HG03571 (cell line): ENCODE results near the gene IGFBP4.

ENCODE experiments used
- ATAC-seq: cut with Tn5 transposase; IDR thresholded peaks from one replicate; pipeline ENCODE4 v1.9.1; 2021; ENCODE audit not compliant: unreplicated experiment

Gene IGFBP4

DNA sequence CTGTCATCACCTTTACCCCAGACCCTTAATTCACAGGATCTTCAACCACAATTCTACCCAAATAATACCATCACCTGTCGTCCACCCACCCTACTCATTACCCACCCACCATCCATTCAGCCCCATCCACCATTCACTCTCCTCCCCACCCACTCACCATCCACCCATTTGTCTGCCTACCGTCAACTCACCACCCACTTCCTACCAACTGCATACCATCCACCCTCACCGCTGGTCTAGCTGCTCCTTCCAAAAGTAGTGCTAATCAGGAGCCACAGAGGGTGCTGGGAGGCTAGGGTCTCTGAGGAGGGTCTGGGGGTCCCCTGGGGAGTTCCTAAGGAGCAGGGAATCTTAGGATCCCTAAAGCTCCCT, 12.0 kb upstream of the IGFBP4 start:
- ATAC-seq, result no peak

DNA sequence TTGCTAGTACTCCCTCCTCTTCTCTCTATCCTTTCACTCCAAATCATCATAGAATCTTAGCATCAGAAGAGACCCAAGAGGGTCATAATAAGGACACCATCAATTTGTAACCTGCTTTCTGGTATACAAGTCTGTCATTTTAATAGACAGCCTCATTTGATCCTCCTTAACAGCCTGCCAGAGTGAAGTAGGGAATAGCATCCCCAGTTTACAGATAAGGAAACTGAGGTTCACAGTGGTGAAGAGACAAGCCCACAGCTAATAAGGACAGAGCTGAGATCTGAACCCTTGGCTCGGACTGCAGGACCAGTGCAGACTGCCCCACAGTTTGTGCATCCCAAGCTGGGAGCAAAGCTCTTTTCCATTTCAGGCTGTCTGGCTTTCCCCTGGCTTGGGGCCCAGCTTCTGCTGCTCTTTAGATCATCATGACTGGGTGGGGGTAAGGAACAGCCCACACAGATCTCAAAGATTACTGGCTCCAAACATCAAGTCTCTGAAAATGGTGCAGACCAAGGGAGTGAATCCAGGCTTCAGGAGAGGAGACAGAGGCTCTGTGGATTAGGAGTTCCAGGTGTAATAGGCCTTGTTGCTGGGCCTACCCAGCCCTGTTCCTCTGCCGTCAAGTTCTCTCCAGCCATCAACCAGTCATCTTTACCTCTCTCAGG, 10.3 kb upstream of the IGFBP4 start:
- ATAC-seq, result no peak

DNA sequence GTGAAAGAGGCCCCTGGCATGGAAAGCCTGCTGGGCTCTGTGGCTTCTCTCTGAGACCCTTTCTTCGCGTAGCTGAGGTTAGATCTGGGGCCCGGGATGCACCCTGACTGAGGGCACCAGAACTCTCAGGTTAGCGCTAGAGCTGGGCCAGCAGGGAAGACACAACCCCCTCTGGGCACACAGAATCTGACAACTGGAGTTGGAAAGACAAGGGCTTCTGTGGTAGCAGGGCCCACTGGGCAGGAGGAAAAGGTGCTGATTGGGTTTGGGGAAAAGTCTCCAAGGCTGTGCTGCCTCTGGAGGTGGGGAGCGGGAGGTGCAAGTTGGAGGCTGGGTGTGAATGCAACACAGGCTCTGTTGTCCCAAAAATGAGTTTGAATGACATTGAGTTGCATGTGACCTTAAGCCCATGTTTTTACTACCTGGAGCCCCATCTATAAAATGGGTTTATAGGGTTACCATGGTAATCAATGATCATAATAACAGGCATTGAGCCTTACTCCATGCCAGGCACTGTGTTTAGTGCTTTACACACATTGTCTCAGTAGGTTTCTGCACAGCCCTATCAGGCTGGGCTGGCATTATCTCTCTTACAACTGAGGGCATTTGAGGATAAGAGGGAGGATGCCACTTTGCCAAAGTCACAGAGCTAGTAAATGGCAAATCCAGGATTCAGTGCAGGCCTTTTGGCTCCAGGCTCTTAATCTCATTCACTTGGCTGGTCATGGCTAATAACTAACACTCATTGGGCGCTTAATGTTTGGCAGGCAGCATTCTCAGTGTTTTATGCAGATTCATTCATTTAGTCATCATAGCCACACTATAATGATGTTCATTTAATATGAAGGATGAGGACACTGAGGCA, 9.5 kb upstream of the IGFBP4 start:
- ATAC-seq, result no peak

DNA sequence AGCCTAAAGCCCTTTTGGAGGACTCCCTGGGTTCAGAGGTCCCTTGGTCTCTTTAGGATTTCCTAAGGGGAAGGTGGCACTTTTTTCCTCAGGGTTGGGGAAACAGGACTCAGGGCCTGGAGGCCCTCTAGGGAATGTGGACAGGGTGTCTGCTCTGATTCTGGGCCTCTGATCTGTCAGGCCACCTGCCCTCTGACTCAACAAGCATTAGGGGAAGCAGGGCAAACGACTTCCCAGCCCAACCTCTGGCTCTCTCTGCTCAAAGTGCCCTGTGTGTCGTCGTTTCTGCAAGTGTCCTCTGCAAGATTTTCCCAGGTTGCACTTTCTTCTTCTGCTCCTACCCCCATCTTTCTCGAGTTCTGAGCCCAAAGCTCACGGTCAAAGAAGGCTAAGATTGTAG, 6.6 kb upstream of the IGFBP4 start:
- ATAC-seq, result no peak

DNA sequence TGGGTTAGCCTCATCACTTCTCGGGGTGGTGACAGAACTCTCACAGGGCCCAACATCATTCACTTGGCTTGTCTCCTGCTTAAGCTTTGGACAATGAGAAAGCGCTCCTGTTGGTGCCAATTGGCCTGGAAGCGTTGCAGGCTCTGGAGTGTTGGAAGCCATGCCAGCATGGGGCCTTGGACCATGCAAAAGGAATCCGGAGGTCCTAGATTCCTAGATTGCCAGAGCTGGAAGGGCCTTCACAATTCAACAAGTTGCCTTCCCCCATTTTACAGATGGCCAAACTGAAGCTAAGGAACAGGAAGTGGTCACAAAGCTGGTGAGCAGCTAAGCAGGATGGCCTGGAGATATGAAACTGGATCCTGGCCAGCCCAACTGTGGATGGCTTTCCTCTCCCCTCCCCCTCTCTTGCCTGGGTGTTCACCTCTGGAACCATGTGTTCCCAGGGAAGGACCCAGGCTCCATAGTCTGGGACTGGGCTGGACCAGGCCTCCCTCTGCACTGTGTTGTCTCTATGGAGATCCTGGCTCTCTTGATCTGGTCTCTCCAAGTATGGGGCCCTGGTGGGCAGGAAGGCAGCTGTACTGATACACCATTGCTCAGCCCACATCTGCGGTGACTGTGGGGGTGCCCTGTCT, 6.0 kb upstream of the IGFBP4 start:
- no peak for ATAC-seq

GRCh38 chr17:40440166-40440565, 3.1 kb upstream of the IGFBP4 start:
- ATAC-seq, result no peak

DNA sequence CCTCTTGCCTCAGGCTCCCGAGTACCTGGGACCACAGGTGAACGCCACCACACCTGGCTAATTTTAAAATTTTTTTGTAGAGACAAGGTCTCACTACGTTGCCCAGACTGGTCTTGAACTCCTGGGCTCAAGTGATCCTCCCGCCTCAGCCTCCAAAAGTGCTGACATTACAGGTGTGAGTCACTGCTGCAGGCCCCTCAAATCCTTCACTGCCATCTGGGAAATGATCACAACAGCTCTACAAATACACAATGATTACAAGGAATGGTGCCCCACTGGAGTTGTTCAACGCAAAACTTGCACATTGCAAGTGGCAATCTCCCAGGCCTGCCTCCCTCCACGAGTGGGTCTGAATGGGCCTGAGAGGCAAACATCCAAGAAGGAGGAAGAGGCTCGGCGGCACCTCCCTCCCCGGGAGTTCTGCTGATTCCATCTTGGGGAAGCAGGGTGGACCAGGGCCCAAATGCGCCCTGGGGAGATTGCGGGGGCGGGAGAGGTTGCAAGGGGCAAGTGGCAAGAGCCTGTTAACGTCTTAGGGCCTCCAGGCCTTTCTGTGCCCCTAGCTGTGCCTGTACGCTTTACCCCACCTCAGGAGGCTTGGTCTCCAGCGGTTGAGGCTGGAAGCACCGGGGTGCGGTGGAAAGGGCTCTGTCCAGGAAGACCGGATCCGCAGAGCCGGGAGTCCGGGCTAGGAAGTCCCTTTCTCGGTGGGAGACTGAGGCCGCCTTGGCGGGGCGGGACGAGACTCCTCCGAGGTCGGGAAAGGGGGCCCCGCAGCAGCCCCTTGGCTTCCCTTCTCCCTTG, 656 bp upstream of the IGFBP4 start:
- no peak for ATAC-seq

DNA sequence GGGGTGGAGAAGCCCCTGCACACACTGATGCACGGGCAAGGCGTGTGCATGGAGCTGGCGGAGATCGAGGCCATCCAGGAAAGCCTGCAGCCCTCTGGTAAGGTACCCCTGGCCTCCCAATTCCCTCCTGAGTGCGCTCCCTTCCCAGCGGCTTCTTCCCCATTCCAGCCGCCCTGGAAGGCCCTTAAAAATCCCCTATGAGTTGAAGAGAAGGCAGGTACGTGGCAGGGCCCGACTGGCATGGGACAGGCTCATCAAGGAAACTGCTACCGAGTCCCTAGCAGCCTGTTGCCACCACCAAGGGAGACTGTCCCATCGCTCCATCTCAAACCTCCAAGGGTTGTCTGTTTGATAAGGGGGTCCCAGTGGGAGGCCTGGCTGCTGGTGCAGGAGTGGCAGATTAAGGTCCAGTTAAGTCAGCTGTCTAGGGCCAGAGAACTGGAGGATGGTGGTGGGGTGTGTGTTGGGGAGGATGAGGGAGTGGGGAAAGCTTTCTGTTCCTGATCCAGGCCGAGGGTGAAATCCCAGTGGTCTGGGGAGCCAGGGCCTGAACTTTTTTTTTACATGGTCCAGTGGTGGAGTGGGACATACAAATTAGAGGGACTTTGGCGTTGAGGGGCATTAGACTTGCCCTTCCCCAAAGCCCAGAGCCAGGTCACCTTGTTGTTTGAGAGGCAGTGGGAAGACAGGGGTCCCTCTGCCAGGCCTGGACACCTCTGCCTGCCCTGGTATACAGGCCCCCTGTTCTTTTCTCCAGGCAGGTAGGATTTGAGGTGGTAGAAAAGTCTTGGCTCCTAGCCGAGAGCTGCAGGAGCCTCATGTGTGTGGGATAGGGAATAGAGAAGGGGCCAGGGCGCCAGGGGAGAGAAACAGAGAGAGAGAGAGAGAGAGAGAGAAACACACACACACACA, 994 bp downstream of the IGFBP4 start:
- no peak for ATAC-seq

DNA sequence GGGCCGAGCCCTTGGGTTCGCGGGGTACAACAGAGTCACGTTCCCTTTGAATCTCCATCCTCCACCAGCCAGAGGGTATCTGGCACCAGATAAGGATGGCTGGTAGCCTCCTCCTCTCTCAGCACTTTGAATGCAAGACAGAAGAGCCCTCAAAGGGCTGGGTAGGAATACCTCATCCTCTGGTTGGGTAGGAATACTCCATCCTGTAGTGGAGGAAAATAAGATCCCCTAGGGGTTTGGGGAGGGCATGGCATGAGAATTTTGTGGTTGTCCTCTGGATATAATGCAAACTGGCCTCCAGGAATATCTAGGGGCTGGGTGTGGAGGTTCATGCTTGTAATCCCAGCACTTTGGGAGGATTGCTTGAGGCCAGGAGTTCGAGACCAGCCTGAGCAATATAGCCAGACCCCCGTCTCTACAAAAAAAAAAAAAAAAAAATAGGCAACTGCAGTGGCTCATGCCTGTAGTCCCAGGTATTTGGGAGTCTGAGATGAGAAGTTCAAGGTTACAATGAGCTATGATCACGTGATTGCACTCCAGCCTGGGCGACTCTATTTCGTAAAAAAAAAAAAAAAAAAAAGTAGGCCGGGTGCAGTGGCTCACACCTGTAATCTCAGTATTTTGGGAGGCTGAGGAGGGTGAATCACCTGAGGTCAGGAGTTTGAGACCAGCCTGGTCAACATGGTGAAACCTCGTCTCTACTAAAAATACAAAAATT, 2.7 kb downstream of the IGFBP4 start:
- ATAC-seq, result no peak

DNA sequence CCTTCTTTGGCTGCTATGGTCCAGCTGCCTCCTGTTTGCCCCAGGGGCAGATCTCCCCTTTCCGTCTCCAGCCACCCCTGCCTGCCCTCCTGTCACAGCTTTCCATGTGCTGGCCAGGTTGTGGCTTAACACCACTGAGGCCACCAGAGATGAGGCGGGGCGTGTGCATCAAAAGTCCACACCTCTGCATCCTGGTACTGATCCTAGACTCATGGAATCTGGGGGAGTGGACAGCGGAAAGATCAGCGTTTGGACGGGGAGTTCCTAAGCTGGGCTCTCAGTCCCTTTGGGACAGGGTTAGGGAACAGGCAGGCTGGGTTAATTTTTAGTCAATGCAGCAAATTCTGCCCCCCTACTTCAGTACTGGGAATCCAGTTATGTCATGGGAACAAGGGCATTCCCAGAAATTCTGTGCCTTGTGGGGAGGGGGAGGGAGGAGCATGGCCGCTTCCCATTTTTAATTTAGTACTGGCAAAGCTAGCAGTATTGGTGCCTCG, 3.9 kb downstream of the IGFBP4 start:
- ATAC-seq, result no peak

GRCh38 chr17:40447806-40448205, 4.6 kb downstream of the IGFBP4 start:
- ATAC-seq, result no peak

- no peak for ATAC-seq
These were observed 5.0 kb downstream of the IGFBP4 start for GRCh38 chr17:40448213-40448638.

DNA sequence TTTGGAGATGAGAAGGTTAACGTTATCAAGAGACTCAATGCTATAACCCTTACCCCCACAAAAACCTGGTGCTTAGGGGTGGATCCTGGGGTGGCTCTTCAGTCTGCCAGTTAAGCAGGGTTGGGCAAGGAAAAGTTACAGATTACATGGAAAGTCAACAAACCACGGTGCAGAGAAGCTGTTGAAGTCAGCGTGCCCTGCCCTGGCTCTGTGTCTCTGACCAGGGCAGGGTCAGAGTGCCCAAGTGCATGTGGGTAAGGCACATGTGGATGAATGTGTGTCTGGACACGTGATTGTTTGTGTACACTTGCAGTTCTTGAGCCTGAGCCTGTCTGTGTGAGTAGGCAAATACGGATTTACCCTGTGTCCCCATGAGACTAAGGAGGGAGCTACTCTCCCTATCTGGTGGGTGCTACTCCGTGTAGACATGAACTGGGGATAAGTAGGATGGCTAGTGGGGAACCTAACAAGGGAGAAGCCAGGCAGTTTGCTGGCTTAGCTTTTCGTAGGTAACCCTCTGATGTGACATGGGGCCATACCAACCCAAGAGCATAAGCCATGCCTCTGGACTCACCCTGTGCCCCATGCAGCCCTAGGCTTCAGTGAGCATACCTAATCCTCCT, 5.5 kb downstream of the IGFBP4 start:
- no peak for ATAC-seq

- no peak for ATAC-seq
These were observed 6.9 kb downstream of the IGFBP4 start for GRCh38 chr17:40450175-40450574.

- no peak for ATAC-seq
These were observed 8.2 kb downstream of the IGFBP4 start for GRCh38 chr17:40451420-40451819.

GRCh38 chr17:40452216-40452787, 9.1 kb downstream of the IGFBP4 start:
- no peak for ATAC-seq

DNA sequence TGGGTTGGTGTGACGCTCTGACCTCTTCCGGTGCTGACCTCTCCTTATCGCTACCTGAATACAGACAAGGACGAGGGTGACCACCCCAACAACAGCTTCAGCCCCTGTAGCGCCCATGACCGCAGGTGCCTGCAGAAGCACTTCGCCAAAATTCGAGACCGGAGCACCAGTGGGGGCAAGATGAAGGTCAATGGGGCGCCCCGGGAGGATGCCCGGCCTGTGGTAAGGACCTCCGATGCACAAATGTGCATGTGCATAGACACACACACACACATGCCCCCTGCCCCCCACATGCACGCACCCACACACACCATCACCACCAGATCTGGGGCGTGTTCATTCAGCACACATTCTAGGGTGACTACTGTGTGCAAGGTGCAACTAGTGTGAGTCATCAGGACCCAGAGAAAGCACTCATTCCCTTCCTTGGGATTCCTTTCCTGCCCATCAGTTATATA, 9.7 kb downstream of the IGFBP4 start:
- ATAC-seq, result no peak

DNA sequence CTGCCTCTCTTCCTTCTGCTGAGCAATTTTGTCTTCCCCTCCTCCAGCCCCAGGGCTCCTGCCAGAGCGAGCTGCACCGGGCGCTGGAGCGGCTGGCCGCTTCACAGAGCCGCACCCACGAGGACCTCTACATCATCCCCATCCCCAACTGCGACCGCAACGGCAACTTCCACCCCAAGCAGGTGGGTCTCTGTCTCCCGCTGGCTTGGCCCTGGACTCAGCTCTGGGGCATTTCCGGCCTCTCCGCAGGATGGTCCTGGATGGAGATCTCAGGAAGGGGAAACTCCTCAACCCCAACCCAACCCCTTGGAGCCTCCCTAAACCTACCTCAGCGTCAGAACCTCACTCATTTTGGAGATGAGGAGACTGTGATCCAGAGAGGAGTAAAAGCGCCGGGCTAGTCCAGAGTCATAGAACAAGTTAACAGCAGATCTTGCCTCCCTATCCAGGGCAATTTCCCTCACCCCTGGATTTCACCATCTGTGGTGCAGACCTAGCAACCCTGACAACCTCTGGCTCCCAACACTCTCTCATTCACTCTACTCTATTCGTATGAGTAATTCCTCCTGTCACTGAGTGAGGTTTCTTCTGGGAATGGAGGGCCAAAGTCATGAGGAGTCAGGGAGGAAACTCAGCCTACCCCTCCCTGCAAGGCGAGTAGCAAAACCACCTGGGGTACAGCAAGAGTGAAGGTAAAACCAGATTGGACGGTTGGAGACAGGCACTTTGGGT, 10.8 kb downstream of the IGFBP4 start:
- no peak for ATAC-seq
